ENCODE data around the gene MYH7.
A peak's percentile ranks its signal among the peaks of the same experiment; 100 is the strongest.

Gene MYH7

GRCh38 chr14:23447361-23448350 is 12.2 kb upstream of the MYH7 start:
- no peak for DNase-seq

GRCh38 chr14:23446291-23446851 is 10.9 kb upstream of the MYH7 start:
- DNase-seq = no peak

DNA sequence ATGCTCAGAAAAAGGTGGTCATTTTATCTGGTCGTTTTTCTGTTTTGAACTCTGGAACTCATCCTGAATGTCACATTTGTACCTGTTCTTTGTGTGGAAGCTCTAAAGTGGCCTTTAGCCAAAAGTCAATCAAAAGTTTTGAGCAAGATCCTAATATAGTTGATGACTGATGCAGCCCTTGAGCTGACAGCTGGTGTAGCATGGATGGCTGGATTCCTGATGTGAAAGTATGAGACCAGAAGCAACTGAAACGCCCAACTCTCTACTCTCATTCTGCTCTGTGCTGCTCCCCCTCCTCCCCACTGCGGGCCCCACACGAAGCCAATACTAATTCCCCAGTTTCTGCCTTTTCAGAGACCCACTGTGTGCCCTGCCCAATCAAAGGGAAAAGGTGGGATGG is 10.3 kb upstream of the MYH7 start:
- no peak for DNase-seq

- no peak for DNase-seq
Measured at GRCh38 chr14:23444314-23444713, 8.9 kb upstream of the MYH7 start.

GRCh38 chr14:23443881-23444280 is 8.4 kb upstream of the MYH7 start:
- DNase-seq = no peak

DNA sequence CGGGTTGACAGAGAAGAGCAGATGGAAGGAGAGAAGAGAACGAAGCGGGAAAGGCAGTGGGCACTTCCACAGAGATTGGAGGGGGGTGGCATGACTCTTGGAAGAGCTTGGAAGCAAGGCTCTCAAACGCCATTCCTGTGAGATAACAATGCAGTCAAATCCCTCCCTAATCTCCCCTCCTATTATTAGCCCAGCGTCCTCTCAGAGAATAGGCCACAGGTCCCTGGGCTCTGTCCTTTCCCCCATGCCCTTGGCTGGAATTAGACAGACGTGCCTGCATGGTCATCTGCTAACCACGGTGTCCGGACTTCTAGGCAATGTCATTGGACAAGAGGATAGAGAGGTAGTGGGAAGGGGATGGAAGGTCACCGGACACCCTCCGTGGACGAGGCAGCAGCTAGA is 8.0 kb upstream of the MYH7 start:
- DNase-seq = no peak

DNA sequence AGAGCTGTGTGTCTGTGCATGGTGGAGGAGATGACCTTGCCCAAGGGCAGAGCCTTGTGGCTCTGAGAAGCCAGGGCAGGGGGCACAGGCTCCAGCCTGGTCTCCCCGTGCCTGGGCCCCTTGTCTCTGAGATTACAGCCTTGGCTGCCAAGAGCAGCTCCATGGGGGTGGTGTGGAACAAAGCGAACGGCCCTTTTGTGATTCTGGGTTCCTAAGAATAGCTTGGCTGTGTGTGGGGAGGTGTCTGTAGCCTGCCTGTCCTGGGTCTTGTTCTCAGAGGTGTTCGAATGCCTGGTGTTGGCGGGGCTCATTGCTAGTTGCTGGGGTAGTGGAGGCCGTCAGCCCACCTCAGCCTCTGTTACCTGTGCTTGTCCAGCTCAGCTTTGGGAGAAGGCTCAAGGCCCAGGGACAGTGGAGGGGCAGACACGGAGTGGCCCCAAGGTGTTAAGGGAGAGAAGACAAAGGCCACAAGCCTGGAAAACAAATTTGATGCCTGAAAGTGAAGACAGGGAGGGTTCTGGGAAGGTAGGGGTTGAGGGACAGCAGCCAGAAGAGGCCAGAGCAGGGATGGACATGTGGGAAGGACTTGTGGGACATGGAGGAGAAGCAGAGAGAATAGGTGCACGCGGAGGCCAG is 7.4 kb upstream of the MYH7 start:
- no peak for DNase-seq

DNA sequence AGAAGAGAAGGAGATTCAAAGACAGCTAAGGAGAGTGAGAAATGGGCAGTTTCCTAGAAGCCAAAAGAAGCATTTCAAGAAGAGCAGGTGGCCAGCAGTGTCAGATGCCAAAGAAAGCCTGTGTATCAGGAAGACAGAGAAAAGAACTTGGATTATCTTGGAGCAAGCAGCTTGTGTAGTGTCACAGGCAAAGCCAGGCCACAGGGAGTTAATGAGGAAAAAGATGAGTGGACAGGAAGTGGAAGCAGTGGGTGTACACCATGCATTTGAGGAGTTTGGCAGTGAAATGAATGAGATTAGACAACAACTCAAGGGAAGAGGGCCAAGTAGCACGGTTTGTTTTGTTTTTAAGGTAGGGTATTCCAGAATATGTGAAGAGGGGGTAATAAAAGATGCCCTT is 5.6 kb upstream of the MYH7 start:
- DNase-seq = no peak

GRCh38 chr14:23439107-23439835 is 3.8 kb upstream of the MYH7 start:
- DNase-seq = no peak

GRCh38 chr14:23438101-23438971 is 2.9 kb upstream of the MYH7 start:
- no peak for DNase-seq

GRCh38 chr14:23437133-23438100 is 2.0 kb upstream of the MYH7 start:
- DNase-seq = no peak

DNA sequence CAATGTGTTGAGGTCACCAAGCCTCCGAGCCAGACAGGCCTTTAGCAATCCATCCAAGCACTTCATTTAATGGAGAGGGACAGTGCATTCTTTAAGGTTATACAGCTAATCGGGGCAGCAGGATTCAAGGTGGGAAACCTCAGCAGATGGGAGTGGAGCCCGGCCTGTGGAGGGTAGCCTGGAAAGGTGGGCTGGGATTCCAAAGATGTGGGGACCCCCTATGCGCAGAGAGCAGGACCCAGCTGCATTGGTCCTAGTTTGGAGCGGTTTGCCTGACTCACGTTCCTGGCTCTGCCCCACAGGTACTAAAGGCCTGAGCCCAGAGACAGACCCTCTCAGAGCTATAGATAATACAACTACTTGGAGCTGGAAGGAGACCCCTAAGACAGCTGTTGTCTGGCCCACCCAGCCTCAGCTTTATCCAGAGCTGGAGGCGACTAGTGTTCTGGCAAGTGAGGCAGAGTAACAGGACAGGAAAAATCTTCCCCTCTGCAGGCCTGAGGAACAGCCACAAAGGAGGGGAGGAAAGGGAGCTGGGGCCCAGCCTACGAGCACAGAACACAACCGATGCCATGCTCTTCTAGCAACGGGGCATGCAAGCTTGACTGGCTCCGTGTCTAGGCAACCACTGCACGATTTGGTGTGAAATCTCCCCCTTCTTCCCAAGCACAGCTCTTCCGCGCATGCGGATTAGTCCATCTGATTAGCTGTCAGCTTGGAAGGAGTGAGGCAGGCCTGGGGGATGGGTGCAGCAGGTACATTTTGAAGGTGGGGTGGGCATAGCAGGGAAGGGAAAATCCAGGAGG is 1.1 kb upstream of the MYH7 start:
- DNase-seq = no peak

GRCh38 chr14:23434488-23435222 is 805 bp downstream of the MYH7 start:
- DNase-seq = no peak

DNA sequence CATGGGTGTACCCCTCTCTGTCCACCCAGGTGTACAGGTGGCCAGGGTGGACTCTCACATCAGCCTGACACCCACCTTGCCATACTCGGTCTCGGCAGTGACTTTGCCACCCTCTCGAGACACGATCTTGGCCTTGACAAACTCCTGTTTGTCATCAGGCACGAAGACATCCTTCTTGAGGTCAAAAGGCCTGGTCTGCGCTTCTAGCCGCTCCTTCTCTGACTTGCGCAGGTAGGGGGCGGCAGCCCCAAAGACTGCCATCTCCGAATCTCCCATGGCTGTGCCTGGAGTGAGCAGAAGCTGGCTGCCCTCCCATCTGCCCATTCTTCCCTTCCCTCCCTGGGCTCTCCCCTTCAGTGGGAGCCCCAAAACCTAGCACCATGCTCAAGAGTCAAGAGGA is 2.0 kb downstream of the MYH7 start:
- no peak for DNase-seq

DNA sequence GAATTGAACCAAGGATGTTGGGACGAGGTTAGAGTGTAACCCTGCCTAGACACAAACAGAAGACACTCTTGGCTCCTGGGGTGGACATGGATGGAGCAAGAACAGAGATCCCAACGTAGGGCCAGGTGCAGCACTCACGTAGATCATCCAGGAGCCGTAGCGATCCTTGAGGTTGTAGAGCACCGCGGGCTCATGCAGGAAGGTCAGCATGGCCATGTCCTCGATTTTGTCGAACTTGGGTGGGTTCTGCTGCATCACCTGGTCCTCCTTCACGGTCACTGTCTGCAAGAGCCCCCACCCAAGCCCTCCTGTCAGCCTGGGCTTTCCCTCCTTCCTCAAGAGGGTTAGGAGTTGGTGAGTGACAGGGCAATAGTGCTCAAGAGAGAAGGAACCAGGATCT is 2.5 kb downstream of the MYH7 start:
- no peak for DNase-seq

- no peak for DNase-seq
Measured at GRCh38 chr14:23432102-23432925, 3.1 kb downstream of the MYH7 start.

GRCh38 chr14:23431486-23431885 is 4.0 kb downstream of the MYH7 start:
- no peak for DNase-seq

DNA sequence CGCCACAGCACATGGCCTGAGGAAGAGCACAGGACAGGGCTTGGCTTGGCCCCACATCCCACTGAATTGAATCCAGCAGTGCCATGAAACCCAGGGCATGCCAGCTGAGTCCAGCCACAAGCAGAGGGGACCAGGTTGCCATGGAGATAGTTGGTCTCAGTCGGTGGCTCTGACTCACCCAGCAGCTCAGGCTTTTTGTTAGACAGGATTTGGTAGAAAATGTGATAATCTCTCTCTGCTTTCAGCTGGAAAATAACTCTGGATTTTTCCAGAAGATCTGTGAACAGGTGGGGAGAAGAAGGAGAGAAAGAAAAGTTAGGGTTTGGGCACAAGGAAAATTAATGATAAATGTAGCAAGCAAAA is 4.8 kb downstream of the MYH7 start:
- DNase-seq = peak; percentile 6

All from fibroblast of upper back skin (primary cell).